Dedifferentiated amniotic fluid mesenchymal stem cell (primary cell): Measurements from ENCODE around the gene TAOK1.

Source experiments
- DNase-seq: peaks from one replicate; pipeline ENCODE4 v3.0.0-alpha.2; 2016; ENCODE audit errors: extremely low spot score

Gene TAOK1

GRCh38 chr17:29595107-29595942 is 205.2 kb downstream of the TAOK1 start:
- no peak for DNase-seq

GRCh38 chr17:29595943-29596774 is 206.0 kb downstream of the TAOK1 start:
- no peak for DNase-seq

GRCh38 chr17:29596811-29597210 is 206.6 kb downstream of the TAOK1 start:
- DNase-seq: no peak

- no peak for DNase-seq
Observed at GRCh38 chr17:29597361-29598172, 207.4 kb downstream of the TAOK1 start.
